ENCODE results near the gene IRF3.

- TF ChIP-seq POLR2A (IDR thresholded peaks at IDR 0.05) (no peak), CTCF (IDR thresholded peaks at IDR 0.05) (no peak)
Observed at GRCh38 chr19:49686503-49687088, 20.9 kb upstream of the IRF3 start.
